ENCODE results near the gene TMEM120B. TPM values are rescaled to one million over a fixed set of nuclear protein-coding genes. Genes with fewer than 3 reads are reported as not detected.
A peak's percentile ranks its signal among the peaks of the same experiment; 100 is the strongest.

TMEM120B gene
- total and polyA plus RNA-seq, 2 of the 4 experiments (the other 2 are of a cell fraction) = 10.6 to 18.4 TPM

GRCh38 chr12:121720762-121721161 lies 8.2 kb downstream of the TMEM120B start:
- Histone ChIP-seq H3K9ac (ENCODE audit: low read depth, low read length) (no peak overlapping the region), H3K4me1 (ENCODE audit: control insufficient read depth, insufficient read depth, low read length) (peaks cover 16% of the 10 kb centered on the region), H3K4ac (ENCODE audit: low read depth, low read length) (peak overlapping the region; percentile 68), H3K27ac (ENCODE audit: insufficient read depth, low read length) (peak overlapping the region; percentile 22; the same call in 1 of the 2 replicates), H3K9me1 (ENCODE audit: insufficient read depth, low read length) (peaks cover 33% of the 10 kb centered on the region), H3K56ac (ENCODE audit: extremely low read depth, insufficient read depth, low read length) (no peak overlapping the region), H2BK120ac (ENCODE audit: low read depth, low read length) (peak overlapping the region; percentile 43), H3K27me3 (ENCODE audit: control insufficient read depth, insufficient read depth, low read length) (no peaks in the 10 kb centered on the region), H4K5ac (ENCODE audit: low read depth, low read length) (no peak overlapping the region), H2BK5ac (ENCODE audit: low read depth, low read length, poor library complexity, severe bottlenecking) (no peak overlapping the region), H3K4me3 (ENCODE audit: insufficient read depth, low read depth, low read length) (no peak overlapping the region), H2AK5ac (ENCODE audit: low read depth, low read length) (peak overlapping the region; percentile 16; the same call in 1 of the 2 replicates), H4K20me1 (ENCODE audit: insufficient read depth, low read length) (peaks cover 28% of the 10 kb centered on the region), H3K4me2 (ENCODE audit: low read depth, low read length) (no peak overlapping the region), H3K79me1 (ENCODE audit: low read depth in 1 of 2, low read length in 2 of 2) (peaks cover 32 to 74% of the 10 kb centered on the region in 2 experiments), H2AK9ac (replicated peaks; ENCODE audit: low read depth, low read length, poor library complexity) (no peak overlapping the region), H3K18ac (ENCODE audit: low read depth, low read length) (no peak overlapping the region), H2BK20ac (ENCODE audit: low read depth, low read length) (no peak overlapping the region), H4K8ac (ENCODE audit: low read depth in 2 of 2, low read length in 2 of 2) (peak overlapping the region in 1 of 2 experiments; percentile 56; a peak in 2 of 4 replicates), H4K91ac (ENCODE audit: insufficient read depth, low read depth, low read length) (no peak overlapping the region), H3K9me3 (ENCODE audit: control insufficient read depth, insufficient read depth, low read length) (no peaks in the 10 kb centered on the region), H3K14ac (replicated peaks; ENCODE audit: low read depth, low read length) (peak overlapping the region; percentile 54), H2BK15ac (ENCODE audit: low read depth, low read length) (peak overlapping the region; percentile 56; the same call in 1 of the 3 replicates), H2AFZ (replicated peaks; ENCODE audit: low read length, poor library complexity) (no peak overlapping the region), H3K36me3 (ENCODE audit: control insufficient read depth, insufficient read depth, low read length) (peaks cover 5% of the 10 kb centered on the region), H3K23ac (ENCODE audit: low read depth, low read length) (peak overlapping the region; percentile 33)
- no TSS peak for BruUV-seq (replicated peaks)
- TF ChIP-seq SMC3 (IDR thresholded peaks at IDR 0.05; ENCODE audit: low read depth, low read length) = no peak
- TF ChIP-seq MXI1 (IDR thresholded peaks at IDR 0.05; ENCODE audit: borderline replicate concordance, low read depth, low read length) = no peak
- no peak for TF ChIP-seq ELK1 (IDR thresholded peaks at IDR 0.05; ENCODE audit: borderline replicate concordance, low read depth, low read length)
- in situ Hi-C loops (cut with MboI; ENCODE audit: low sequenced_read_pairs) (no loop called here), intact Hi-C loops (cut with micrococcal nuclease) (no loop called here), dilution Hi-C loops (cut with HindIII; ENCODE audit: low sequenced_read_pairs, unreplicated experiment) (no loop called here)
- ATAC-seq (ENCODE audit: low read depth) = no peak; the same call in 1 of the 2 replicates
- POLR2A ChIA-PET (ENCODE audit: unreplicated experiment) = no interaction called here
- peak; percentile 31 for DNase-seq
- 80% methylated on average over 1 of the region's 5 CpGs; no CpG with 5 or more reads in 1 of the 2 experiments for WGBS, 2 experiments (ENCODE audit: extremely low coverage in 2 of 2, insufficient read length in 1 of 2)
- CTCF ChIA-PET = interaction anchor here (1.0 to 2.1 kb wide), 2 partner anchors 8 to 73 kb away, joined by 3 to 7 read pairs; partner anchors contain the start of gene RHOF

Measured in IMR-90 (cell line).